Measurements from ENCODE around the gene ADAM12.

Gene ADAM12

GRCh38 chr10:126057494-126057893 is 330.8 kb downstream of the ADAM12 start (continued):
- TF ChIP-seq EGR2 (tag by site-specific recombination; IDR thresholded peaks at IDR 0.05; ENCODE audit: low read depth) (no peak), ZNF623 (tag by site-specific recombination; IDR thresholded peaks at IDR 0.05) (no peak), ZBTB10 (tag by site-specific recombination; IDR thresholded peaks at IDR 0.05) (no peak), MEIS1 (CRISPR knock-in tag; IDR thresholded peaks at IDR 0.05; ENCODE audit: borderline replicate concordance) (no peak), ZBTB26 (tag by site-specific recombination; optimal IDR thresholded peaks at IDR 0.05) (no peak), ZNF302 (tag by site-specific recombination; IDR thresholded peaks at IDR 0.05; ENCODE audit: low read depth) (no peak)

- H3K9me3 ChIP-seq (ENCODE audit: control insufficient read depth, insufficient read depth, low read depth, low read length), result no peaks in the 10 kb centered on the region
- H3K4me1 ChIP-seq (ENCODE audit: control insufficient read depth, insufficient read depth, low read length), result peaks cover 3% of the 10 kb centered on the region; the same call in 1 of the 2 replicates
- H3K36me3 ChIP-seq (ENCODE audit: control insufficient read depth in 2 of 2, insufficient read depth in 1 of 2, low read length in 2 of 2), result no peaks in the 10 kb centered on the region
- ChIA-PET POLR2A (no interaction called here), CTCF (no interaction called here)
- no peak overlapping the region for H3K4me3 ChIP-seq (ENCODE audit: low read depth, low read length)
- H3K27ac ChIP-seq (ENCODE audit: extremely low read depth, low read depth, low read length), result no peak overlapping the region
- no peak for TF ChIP-seq ZSCAN5A (tag by site-specific recombination; IDR thresholded peaks at IDR 0.05)
- TF ChIP-seq ZNF624 (tag by site-specific recombination; IDR thresholded peaks at IDR 0.05), result no peak
- no peak for TF ChIP-seq EGR2 (tag by site-specific recombination; IDR thresholded peaks at IDR 0.05; ENCODE audit: low read depth)
- TF ChIP-seq ZFP37 (tag by site-specific recombination; IDR thresholded peaks at IDR 0.05), result no peak
- TF ChIP-seq ZNF202 (tag by site-specific recombination; IDR thresholded peaks at IDR 0.05; ENCODE audit: borderline replicate concordance), result no peak
- TF ChIP-seq TRIM28 (IDR thresholded peaks at IDR 0.05; ENCODE audit: borderline replicate concordance, low read length), result no peak
- TF ChIP-seq HOXD13 (CRISPR knock-in tag; IDR thresholded peaks at IDR 0.05; ENCODE audit: borderline replicate concordance), result no peak
- no peak for TF ChIP-seq ZIC2 (tag by site-specific recombination; IDR thresholded peaks at IDR 0.05)
- TF ChIP-seq ZNF175 (tag by site-specific recombination; IDR thresholded peaks at IDR 0.05), result no peak
- TF ChIP-seq ZNF416 (tag by site-specific recombination; IDR thresholded peaks at IDR 0.05), result no peak
- TF ChIP-seq REPIN1 (tag by site-specific recombination; IDR thresholded peaks at IDR 0.05; ENCODE audit: low read depth), result no peak
- TF ChIP-seq ZNF184 (tag by site-specific recombination; IDR thresholded peaks at IDR 0.05), result no peak
Measured at GRCh38 chr10:126054191-126054590, 334.1 kb downstream of the ADAM12 start.

GRCh38 chr10:126052171-126052570 is 336.1 kb downstream of the ADAM12 start:
- H3K36me3 ChIP-seq (ENCODE audit: control insufficient read depth in 2 of 2, insufficient read depth in 1 of 2, low read length in 2 of 2), result no peaks in the 10 kb centered on the region
- ChIA-PET CTCF (no interaction called here), POLR2A (no interaction called here)
- no peak overlapping the region for H3K27ac ChIP-seq (ENCODE audit: extremely low read depth, low read depth, low read length)
- H3K4me1 ChIP-seq (ENCODE audit: control insufficient read depth, insufficient read depth, low read length), result no peaks in the 10 kb centered on the region
- no peaks in the 10 kb centered on the region for H3K9me3 ChIP-seq (ENCODE audit: control insufficient read depth, insufficient read depth, low read depth, low read length)
- no peak overlapping the region for H3K4me3 ChIP-seq (ENCODE audit: low read depth, low read length)
- no peak for TF ChIP-seq TSHZ1 (tag by site-specific recombination; IDR thresholded peaks at IDR 0.05; ENCODE audit: borderline replicate concordance)
- no peak for TF ChIP-seq ZBTB6 (tag by site-specific recombination; IDR thresholded peaks at IDR 0.05)
- TF ChIP-seq KLF17 (tag by site-specific recombination; IDR thresholded peaks at IDR 0.05), result no peak
- TF ChIP-seq TCF7L2 (IDR thresholded peaks at IDR 0.05; ENCODE audit: borderline replicate concordance, low read depth, low read length), result no peak
- no peak for TF ChIP-seq ATF2 (tag by site-specific recombination; IDR thresholded peaks at IDR 0.05; ENCODE audit: low read depth)
